ENCODE data around the gene DAGLA.

- TF ChIP-seq, protein P1, sequence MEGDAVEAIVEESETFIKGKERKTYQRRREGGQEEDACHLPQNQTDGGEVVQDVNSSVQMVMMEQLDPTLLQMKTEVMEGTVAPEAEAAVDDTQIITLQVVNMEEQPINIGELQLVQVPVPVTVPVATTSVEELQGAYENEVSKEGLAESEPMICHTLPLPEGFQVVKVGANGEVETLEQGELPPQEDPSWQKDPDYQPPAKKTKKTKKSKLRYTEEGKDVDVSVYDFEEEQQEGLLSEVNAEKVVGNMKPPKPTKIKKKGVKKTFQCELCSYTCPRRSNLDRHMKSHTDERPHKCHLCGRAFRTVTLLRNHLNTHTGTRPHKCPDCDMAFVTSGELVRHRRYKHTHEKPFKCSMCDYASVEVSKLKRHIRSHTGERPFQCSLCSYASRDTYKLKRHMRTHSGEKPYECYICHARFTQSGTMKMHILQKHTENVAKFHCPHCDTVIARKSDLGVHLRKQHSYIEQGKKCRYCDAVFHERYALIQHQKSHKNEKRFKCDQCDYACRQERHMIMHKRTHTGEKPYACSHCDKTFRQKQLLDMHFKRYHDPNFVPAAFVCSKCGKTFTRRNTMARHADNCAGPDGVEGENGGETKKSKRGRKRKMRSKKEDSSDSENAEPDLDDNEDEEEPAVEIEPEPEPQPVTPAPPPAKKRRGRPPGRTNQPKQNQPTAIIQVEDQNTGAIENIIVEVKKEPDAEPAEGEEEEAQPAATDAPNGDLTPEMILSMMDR (IDR thresholded peaks at IDR 0.05) = no peak
- TF ChIP-seq POLR2A (IDR thresholded peaks at IDR 0.05) = no peak
Measured at GRCh38 chr11:61687420-61687819, 7.2 kb downstream of the DAGLA start.

Measured in gastroesophageal sphincter (tissue), 3 donors.